Mucosa of stomach (tissue), 1 donor: ENCODE data around the gene OR9Q2.
"Not testable (repeated sequence)": the region's sequence is repeated elsewhere in the genome, so short reads cannot be mapped to it uniquely, and the experiment has no call there.

Source experiments
- H3K27me3 ChIP-seq: one replicate; pipeline ENCODE4 v1.7.0; 2013; ENCODE audit warnings: mild to moderate bottlenecking, low read length; ENCODE audit not compliant: control insufficient read depth, insufficient read depth
- H3K36me3 ChIP-seq: one replicate; pipeline ENCODE4 v1.7.0; 2013; ENCODE audit warnings: low read length; ENCODE audit not compliant: control insufficient read depth, insufficient read depth
- H3K4me1 ChIP-seq: one replicate; pipeline ENCODE4 v1.7.0; 2013; ENCODE audit warnings: mild to moderate bottlenecking, low read length; ENCODE audit not compliant: control insufficient read depth, insufficient read depth
- H3K4me3 ChIP-seq: one replicate; pipeline ENCODE4 v1.7.0; 2013; ENCODE audit warnings: low read length
- H3K9ac ChIP-seq: one replicate; pipeline ENCODE4 v1.7.0; 2013; ENCODE audit warnings: mild to moderate bottlenecking, low read length, moderate library complexity
- H3K9me3 ChIP-seq: one replicate; pipeline ENCODE4 v1.7.0; 2013; ENCODE audit warnings: mild to moderate bottlenecking, low read length, moderate library complexity; ENCODE audit not compliant: control insufficient read depth
- donor health status: Pancreatic carcinoma.

OR9Q2 gene

DNA sequence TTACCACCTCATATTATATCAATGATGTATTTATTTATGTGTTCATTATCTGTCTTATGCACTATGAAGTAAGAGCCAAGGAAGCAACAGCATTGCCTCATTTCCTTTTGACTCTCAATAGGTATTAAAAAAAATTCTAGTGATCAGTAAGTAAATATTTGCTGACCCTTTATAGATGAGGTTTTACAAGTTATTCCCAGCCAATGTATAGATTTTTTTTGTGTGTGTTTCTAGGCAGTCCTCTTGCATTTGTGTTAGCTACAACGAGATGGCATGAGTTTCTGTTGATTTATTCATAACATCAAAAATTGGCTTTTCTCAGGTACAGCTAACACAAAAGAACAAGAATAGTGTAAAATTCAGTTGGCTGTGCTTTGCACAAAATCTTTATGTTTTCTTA is 10.4 kb downstream of the OR9Q2 start:
- no peaks in the 10 kb centered on the region for H3K27me3 ChIP-seq
- H3K9ac ChIP-seq: no peak overlapping the region
- H3K4me3 ChIP-seq: no peak overlapping the region
- H3K4me1 ChIP-seq: no peaks in the 10 kb centered on the region
- H3K9me3 ChIP-seq: no peaks in the 10 kb centered on the region
- H3K36me3 ChIP-seq: no peaks in the 10 kb centered on the region

GRCh38 chr11:58204042-58204441 is 15.2 kb downstream of the OR9Q2 start, which contains the start of gene OR1S2:
Gene OR1S2 (minus strand): TSS chr11:58204142. CDS start chr11:58204142, 0 bp downstream.
- Histone ChIP-seq H3K9me3 (no peaks in the 10 kb centered on the region), H3K9ac (no peak within 1 kb of the TSS), H3K4me1 (no peaks in the 10 kb centered on the region), H3K27me3 (no peaks in the 10 kb centered on the region), H3K36me3 (no peaks in the 10 kb centered on the region), H3K4me3 (no peak within 1 kb of the TSS)

DNA sequence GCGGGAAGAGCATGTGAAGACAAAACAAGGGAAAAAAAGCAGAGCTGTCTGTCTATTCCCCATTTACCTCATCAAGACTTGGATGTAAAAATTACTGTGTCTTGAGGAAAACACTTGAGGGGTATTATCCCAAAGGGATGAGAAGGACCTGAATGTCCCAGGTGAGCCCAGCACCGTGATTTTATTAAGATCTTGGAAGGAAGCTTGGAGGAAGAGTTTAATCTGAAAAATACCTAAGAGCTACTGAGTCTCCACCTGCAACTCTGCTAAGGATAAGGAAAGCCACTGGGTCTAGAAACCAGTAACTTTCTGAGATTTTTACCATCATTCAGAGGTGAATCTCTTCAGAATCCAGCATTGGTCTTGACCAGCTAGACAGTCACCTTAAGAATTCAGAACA is 23.6 kb downstream of the OR9Q2 start, which contains the start of gene OR1S1:
OR1S1 (plus strand) TSS at position 301 of the 400 bp plus-strand sequence.
- H3K36me3 ChIP-seq, H3K4me1 ChIP-seq, H3K27me3 ChIP-seq: not testable (repeated sequence)

DNA sequence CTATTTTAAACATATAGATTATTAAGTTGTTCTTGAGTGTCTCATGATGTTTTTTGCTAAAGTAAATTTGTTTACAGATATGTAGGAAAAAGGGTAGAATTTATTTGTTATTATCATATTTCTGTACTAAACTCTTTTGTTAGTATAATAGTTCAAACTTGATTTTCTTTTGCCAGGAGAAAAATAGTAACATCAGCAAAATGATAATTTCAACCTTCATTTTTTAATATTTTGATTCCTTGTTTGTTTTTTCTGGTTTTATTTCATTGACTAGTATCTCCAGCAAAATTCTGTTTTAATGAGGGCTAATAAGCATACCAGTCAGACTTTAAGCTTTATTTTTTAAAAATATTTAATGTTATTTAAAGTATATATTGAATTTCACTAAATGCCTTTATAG is 27.6 kb downstream of the OR9Q2 start:
- Histone ChIP-seq H3K4me3 (no peak overlapping the region), H3K36me3 (no peaks in the 10 kb centered on the region), H3K9me3 (no peaks in the 10 kb centered on the region), H3K27me3 (no peaks in the 10 kb centered on the region), H3K4me1 (no peaks in the 10 kb centered on the region), H3K9ac (no peak overlapping the region)

More for the DNA sequence above, 23.6 kb downstream of the OR9Q2 start, which contains the start of gene OR1S1:
- not testable (repeated sequence) for H3K4me3 ChIP-seq, H3K9ac ChIP-seq, H3K9me3 ChIP-seq

DNA sequence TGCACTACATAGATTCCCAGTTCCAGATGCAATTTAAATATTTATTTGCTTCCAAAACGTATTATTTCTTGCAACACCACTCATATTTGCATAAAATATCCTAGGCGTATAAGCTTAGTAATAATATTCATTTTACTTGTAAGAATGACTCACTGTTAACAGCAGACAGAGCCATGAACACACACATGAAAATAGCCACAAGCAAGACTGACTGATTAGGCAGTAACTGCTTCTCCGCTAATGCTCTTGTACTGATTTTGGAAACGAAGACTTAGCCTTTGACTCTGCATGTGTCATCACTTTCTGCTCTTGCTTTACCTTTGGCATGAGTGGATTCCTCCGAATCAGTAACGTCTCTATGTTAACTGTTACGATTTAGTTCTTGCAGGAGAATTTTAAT is 33.9 kb downstream of the OR9Q2 start:
- no peaks in the 10 kb centered on the region for H3K36me3 ChIP-seq
- no peak overlapping the region for H3K4me3 ChIP-seq
- no peak overlapping the region for H3K9ac ChIP-seq

GRCh38 chr11:58227956-58228615 is 39.2 kb downstream of the OR9Q2 start:
- no peak overlapping the region for H3K9ac ChIP-seq

More for the DNA sequence above, 33.9 kb downstream of the OR9Q2 start:
- Histone ChIP-seq H3K9me3 (no peaks in the 10 kb centered on the region), H3K27me3 (no peaks in the 10 kb centered on the region), H3K4me1 (no peaks in the 10 kb centered on the region)

More at GRCh38 chr11:58227956-58228615, 39.2 kb downstream of the OR9Q2 start:
- Histone ChIP-seq H3K4me1 (no peaks in the 10 kb centered on the region), H3K4me3 (no peak overlapping the region), H3K27me3 (no peaks in the 10 kb centered on the region), H3K9me3 (no peaks in the 10 kb centered on the region), H3K36me3 (no peaks in the 10 kb centered on the region)
